Common myeloid progenitor, CD34-positive (primary cell): ENCODE data around the gene FPR2.
"Not testable (repeated sequence)": the region's sequence is repeated elsewhere in the genome, so short reads cannot be mapped to it uniquely, and the experiment has no call there.

Source experiments
- CTCF ChIA-PET: fragments of 350-600 bp; sonication (Branson Sonifier 250); formaldehyde crosslinking; loops from one replicate; lab custom pipeline; 2021; ENCODE audit warnings: antibody characterized with exemption; lab: Charles Lee
- POLR2A ChIA-PET: fragments of 350-600 bp; sonication (Branson Sonifier 250); formaldehyde crosslinking; loops from one replicate; lab custom pipeline; 2021; ENCODE audit warnings: antibody characterized with exemption; lab: Charles Lee
- DNase-seq, 3 donors: peaks; one replicate each; pipeline versions ENCODE4 v3.0.0 to v3.0.0-alpha.2; 2013
- H3K27ac ChIP-seq, 2 experiments: 1 replicate in 1 of 2; 2 replicates in 1 of 2; pipeline ENCODE4 v1.7.0; 2013; ENCODE audit warnings: inconsistent platforms in 2 of 2, low read length in 2 of 2, mild to moderate bottlenecking in 2 of 2, low read depth in 1 of 2, moderate library complexity in 1 of 2; ENCODE audit not compliant: severe bottlenecking in 2 of 2, insufficient read depth in 1 of 2, poor library complexity in 1 of 2
- H3K27me3 ChIP-seq, 5 experiments: replicated peaks in 2 of 5; 1 replicate in 3 of 5; 2 replicates in 2 of 5; pipeline versions ENCODE4 v1.6.1 to v1.7.0; 2013; ENCODE audit warnings: low read length in 4 of 5, mild to moderate bottlenecking in 2 of 5, moderate library complexity in 2 of 5, inconsistent platforms in 1 of 5; ENCODE audit not compliant: insufficient read depth in 5 of 5, control insufficient read depth in 4 of 5
- H3K36me3 ChIP-seq, 4 experiments: 1 replicate in 2 of 4; 2 replicates in 2 of 4; pipeline versions ENCODE4 v1.6.1 to v1.7.0; 2013; ENCODE audit warnings: low read length in 3 of 4, control low read depth in 1 of 4, mild to moderate bottlenecking in 1 of 4; ENCODE audit not compliant: control insufficient read depth in 4 of 4, insufficient read depth in 4 of 4
- H3K4me1 ChIP-seq, 4 experiments: 1 replicate in 3 of 4; 2 replicates in 1 of 4; pipeline versions ENCODE4 v1.6.1 to v1.7.1; 2013; ENCODE audit warnings: low read length in 3 of 4, mild to moderate bottlenecking in 3 of 4, control low read depth in 1 of 4, inconsistent platforms in 1 of 4, moderate library complexity in 1 of 4; ENCODE audit not compliant: control insufficient read depth in 4 of 4, insufficient read depth in 4 of 4; ENCODE audit errors: control extremely low read depth in 1 of 4
- H3K4me3 ChIP-seq, 7 experiments: 1 replicate in 4 of 7; 2 replicates in 3 of 7; pipeline versions ENCODE4 v1.5.1 to v1.7.0; 2013; ENCODE audit warnings: mild to moderate bottlenecking in 7 of 7, low read length in 6 of 7, moderate library complexity in 6 of 7, inconsistent platforms in 2 of 7, low read depth in 2 of 7, control low read depth in 1 of 7; ENCODE audit not compliant: insufficient read depth in 4 of 7, control insufficient read depth in 1 of 7; ENCODE audit errors: extremely low read depth in 1 of 7
- H3K9me3 ChIP-seq, 5 experiments: 1 replicate in 4 of 5; 2 replicates in 1 of 5; pipeline versions ENCODE4 v1.6.1 to v1.7.1; 2013; ENCODE audit warnings: low read length in 4 of 5, mild to moderate bottlenecking in 2 of 5, inconsistent platforms in 1 of 5, low read depth in 1 of 5, moderate library complexity in 1 of 5; ENCODE audit not compliant: control insufficient read depth in 4 of 5, insufficient read depth in 2 of 5; ENCODE audit errors: control extremely low read depth in 1 of 5
- WGBS: methylation state at CpG from one replicate; pipeline ENCODE4 v1.1.5; 2013; ENCODE audit not compliant: insufficient coverage; 5-methylcytosine and 5-hydroxymethylcytosine counted together

FPR2 gene

DNA sequence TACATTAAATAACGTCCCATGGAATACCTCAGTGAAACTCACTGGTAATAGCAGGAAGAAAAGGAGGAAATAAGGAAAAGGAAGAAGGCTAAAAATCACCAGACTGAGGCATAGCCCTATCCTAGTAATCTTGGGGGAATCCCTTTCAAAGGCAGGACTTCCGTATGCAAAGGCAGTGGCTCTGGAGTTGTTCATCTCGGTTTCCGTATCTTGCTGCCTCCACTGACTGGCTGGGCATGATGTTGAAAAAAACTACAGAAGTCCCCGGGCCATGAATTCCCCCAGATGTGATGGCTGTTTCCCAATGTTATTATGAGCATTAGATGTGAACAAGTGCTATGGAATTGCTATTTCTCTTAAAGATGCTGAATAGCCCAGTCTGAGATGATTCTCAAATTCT, 5.5 kb downstream of the FPR2 start:
- CTCF ChIA-PET: no interaction called here

DNA sequence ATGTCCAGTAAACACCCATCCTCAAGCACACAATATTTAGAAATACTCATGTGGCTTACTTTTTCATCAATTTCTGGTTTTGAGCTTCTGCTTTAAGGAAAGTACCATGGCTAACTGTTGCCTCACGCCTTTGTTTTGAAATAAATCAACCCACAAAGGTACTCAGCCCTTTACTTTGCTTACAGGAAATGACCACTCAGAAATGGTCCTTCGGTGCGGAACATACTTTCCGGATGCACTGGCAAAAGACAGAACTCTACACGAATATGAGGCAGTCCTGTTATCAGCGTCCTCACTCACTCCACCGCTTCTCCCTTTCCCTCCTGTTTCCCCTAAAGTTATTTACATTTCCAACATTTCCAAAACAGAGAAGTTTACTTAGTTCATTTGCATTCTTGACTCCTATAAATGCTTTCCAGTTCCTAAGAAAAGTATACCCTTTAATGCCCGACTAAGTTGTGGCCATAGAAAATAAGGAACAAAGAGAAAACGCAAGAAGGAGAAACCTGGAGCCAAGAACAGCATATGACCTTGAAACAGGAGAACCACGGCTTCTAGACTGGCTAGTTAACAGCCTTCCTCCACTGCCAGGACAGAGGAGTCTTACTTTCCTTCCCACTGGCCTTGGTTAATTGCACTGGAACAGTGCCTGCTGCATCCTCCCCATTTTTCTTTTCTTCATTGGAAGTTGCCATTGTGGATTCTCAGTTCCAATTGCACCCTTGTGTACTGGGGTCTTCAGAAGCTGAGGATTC, 10.6 kb downstream of the FPR2 start:
- Histone ChIP-seq H3K4me1 (peaks cover 7 to 39% (median 14%) of the 10 kb centered on the region in 4 experiments), H3K4me3 (peak overlapping the region in 3 of 7 experiments; percentile 0 to 37 (median 6)), H3K27me3 (no peaks in the 10 kb centered on the region), H3K9me3 (peaks cover 0 to 7% (median 0%) of the 10 kb centered on the region in 5 experiments), H3K36me3 (peaks cover 0 to 5% (median 0%) of the 10 kb centered on the region in 4 experiments), H3K27ac (no peak overlapping the region)
- WGBS: 0% methylated on average over 8 of the region's 10 CpGs
- DNase-seq: peak; percentile 19 to 80 (median 77)
- ChIA-PET POLR2A (no interaction called here), CTCF (interaction anchor here (0.7 to 0.8 kb wide), 3 partner anchors 102 to 304 kb away, joined by 3 to 4 read pairs (median 4); no protein-coding TSS in a partner anchor)

More for the DNA sequence above, 5.5 kb downstream of the FPR2 start:
- POLR2A ChIA-PET: no interaction called here
- Histone ChIP-seq H3K9me3 (peaks cover 0 to 4% (median 0%) of the 10 kb centered on the region in 5 experiments), H3K36me3 (peaks cover 0 to 5% (median 0%) of the 10 kb centered on the region in 4 experiments), H3K27ac (no peak overlapping the region), H3K4me1 (peaks cover 9 to 59% (median 14%) of the 10 kb centered on the region in 4 experiments), H3K4me3 (no peak overlapping the region), H3K27me3 (peaks cover 0 to 8% (median 0%) of the 10 kb centered on the region in 5 experiments)
- DNase-seq: no peak
- WGBS: 96% methylated on average over 4 of the region's 5 CpGs

DNA sequence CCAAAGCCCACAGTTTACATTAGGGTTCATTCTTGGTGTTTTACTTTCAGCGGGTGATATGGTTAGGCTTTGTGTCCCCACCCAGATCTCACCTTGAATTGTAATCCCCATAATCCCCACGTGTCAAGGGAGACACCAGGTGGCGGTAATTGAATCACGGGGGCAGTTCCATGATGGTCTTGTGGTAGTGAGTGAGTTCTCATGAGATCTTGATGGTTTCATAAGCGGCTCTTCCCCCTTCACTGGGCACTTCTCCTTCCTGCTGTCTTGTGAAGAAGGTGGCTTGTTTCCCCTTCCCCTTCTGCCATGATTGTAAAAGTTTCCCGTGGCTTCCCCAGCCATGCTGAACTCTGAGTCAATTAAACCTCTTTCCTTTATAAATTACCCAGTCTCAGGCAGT, 12.0 kb downstream of the FPR2 start:
- H3K27me3 ChIP-seq: no peaks in the 10 kb centered on the region
- no peak for DNase-seq
- H3K9me3 ChIP-seq: peaks cover 0 to 7% (median 0%) of the 10 kb centered on the region in 5 experiments
- peaks cover 0 to 5% (median 0%) of the 10 kb centered on the region in 4 experiments for H3K36me3 ChIP-seq
- CTCF ChIA-PET: no interaction called here
- H3K4me1 ChIP-seq: peaks cover 7 to 24% (median 10%) of the 10 kb centered on the region in 4 experiments
- POLR2A ChIA-PET: no interaction called here
- no peak overlapping the region for H3K4me3 ChIP-seq
- WGBS: 40% methylated on average over 1 of the region's 6 CpGs
- H3K27ac ChIP-seq: no peak overlapping the region

DNA sequence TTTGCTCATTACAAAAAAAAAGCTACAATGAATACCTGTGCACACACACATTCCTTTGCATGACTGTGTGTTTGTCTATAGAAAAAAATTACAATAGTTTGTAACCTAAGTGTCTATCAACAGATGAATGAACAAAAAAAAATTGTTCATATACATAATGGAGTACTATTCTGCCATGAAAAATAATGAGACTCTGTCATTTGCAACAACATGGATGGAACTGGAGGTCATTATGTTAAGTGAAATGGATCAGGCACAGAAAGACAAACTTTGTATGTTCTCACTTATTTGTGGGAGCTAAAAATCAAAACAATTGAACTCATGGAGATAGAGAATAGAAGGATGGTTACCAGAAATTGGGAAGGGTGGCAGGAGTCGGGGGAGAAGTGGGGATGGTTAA, 15.6 kb downstream of the FPR2 start:
- H3K4me3 ChIP-seq, H3K27ac ChIP-seq, H3K9me3 ChIP-seq, POLR2A ChIA-PET, DNase-seq, H3K36me3 ChIP-seq: not testable (repeated sequence)
- Histone ChIP-seq H3K27me3 (peaks cover 0 to 21% (median 2%) of the 10 kb centered on the region in 5 experiments), H3K4me1 (peaks cover 2 to 12% (median 5%) of the 10 kb centered on the region in 4 experiments)
- CTCF ChIA-PET: interaction anchor here (1.2 to 1.8 kb wide), 5 partner anchors 23 to 77 kb away, joined by 3 to 8 read pairs (median 4); partner anchors contain the start of gene FPR1
- 100% methylated on average over 1 of the region's 1 CpG for WGBS

DNA sequence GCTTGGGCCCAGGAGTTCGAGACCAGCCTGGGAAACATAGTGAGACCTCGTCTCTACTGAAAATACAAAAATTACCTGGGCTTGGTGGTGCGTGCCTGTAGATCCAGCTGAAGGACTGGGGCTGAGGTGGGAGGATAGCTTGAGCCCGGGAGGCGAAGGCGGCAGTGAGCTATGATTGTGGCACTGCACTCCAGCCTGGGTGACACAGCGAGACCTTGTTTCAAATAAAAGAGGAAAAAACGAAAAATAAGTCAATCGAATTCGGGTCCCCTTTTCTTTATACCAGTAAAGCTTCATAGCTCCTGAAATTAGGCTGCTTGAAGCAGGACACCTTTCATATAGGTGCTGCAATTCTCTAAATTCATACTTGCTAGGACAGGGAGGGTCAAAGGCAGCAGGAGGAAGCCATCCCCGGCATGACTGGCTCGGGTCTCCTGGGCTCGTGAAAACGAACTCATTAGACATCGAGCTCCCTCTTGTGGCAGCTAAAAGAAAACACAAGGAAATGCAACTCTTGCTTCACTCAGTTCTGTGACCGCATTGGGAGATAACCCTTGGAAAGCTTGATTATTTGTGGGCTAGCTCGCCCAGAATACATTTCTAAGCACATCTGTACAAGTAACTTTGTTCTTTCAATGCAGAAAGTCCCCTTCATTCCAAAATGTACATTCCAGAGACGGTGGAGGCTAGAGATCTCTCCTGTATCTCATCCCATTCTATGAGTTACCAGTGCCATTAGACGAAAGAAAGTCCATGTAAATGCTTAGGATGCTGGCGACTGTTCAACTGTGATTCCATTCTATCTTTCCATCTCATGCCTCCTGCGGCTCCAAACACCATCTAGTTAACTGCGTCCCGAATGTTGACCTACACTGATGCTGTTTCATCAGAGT, 16.8 kb downstream of the FPR2 start:
- peak; percentile 87 to 92 (median 88) for DNase-seq
- H3K4me3 ChIP-seq: peak overlapping the region in 1 of 7 experiments; percentile 19
- CTCF ChIA-PET: interaction anchor here (0.6 to 1.8 kb wide), 29 partner anchors 10 to 304 kb away, joined by 3 to 11 read pairs (median 4); partner anchors contain the start of gene FPR1
- WGBS: 43% methylated on average over 19 of the region's 23 CpGs
- no peaks in the 10 kb centered on the region for H3K36me3 ChIP-seq
- peaks cover 0 to 4% (median 0%) of the 10 kb centered on the region in 4 experiments for H3K4me1 ChIP-seq
- no peak overlapping the region for H3K27ac ChIP-seq
- H3K9me3 ChIP-seq: peaks cover 0 to 3% (median 0%) of the 10 kb centered on the region in 5 experiments
- H3K27me3 ChIP-seq: peaks cover 0 to 23% (median 5%) of the 10 kb centered on the region in 5 experiments
- POLR2A ChIA-PET: interaction anchor here (1.0 kb wide), 1 partner anchor 74 kb away, joined by 3 read pairs; no protein-coding TSS in a partner anchor

DNA sequence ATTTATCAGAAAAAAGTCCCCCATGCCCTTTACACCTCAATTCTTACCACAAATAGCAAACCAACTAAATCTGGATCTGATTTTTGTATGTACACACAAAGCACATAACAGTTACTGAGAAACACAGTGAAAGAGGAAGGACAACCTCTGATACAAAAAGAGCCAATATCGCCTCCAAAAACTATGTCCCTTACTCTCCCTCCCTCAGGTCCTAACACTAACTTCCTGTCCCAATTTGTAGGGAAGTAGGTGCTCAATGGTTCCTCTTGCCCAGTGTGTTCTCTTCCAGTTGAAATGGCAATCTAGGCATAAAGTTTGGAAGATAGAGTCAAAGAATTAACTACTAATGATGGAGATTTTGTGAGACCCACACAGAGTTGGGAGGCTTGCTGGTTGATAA, 18.2 kb downstream of the FPR2 start:
- peaks cover 0 to 4% (median under 1%) of the 10 kb centered on the region in 4 experiments for H3K4me1 ChIP-seq
- H3K4me3 ChIP-seq: no peak overlapping the region
- CTCF ChIA-PET: interaction anchor here (1.3 kb wide), 1 partner anchor 26 kb away, joined by 3 read pairs; no protein-coding TSS in a partner anchor
- peaks cover 0 to 23% (median 6%) of the 10 kb centered on the region in 5 experiments for H3K27me3 ChIP-seq
- POLR2A ChIA-PET: no interaction called here
- no CpG with 5 or more reads among the region's 1 CpG for WGBS
- no peak overlapping the region for H3K27ac ChIP-seq
- H3K9me3 ChIP-seq: no peaks in the 10 kb centered on the region
- DNase-seq: no peak
- H3K36me3 ChIP-seq: no peaks in the 10 kb centered on the region
